Activated gamma-delta T cell (primary cell): Measurements from ENCODE around the gene OOSP2.
"Not testable (repeated sequence)": the region's sequence is repeated elsewhere in the genome, so short reads cannot be mapped to it uniquely, and the experiment has no call there.

Experiments
- DNase-seq: peaks from one replicate; lab custom pipeline; 2025; lab: John Stamatoyannopoulos, UW
- total RNA-seq, 2 donors: gene quantifications; one replicate each; lab custom pipeline; 2026; lab: John Stamatoyannopoulos, UW

Gene OOSP2
- total RNA-seq, result 0 to 0.04 reads per million in 2 donors

DNA sequence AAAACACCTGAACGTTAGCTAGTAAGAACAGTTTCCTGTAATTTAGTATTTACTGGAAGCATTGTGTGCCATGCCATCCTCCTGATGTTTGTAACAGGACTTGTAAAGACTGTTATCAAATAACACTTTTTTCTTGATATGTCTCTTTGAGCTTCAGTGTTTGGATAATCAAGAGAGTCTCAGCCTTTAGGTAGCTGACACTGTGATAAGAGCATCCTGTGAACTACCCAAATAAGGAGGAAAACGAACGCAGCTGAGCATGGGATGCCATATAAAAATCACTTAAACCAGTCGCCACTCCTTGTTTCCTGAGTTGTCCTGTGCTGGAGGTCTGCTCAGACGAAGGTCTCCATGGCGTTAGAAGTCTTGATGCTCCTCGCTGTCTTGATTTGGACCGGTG lies at the start of gene OOSP2:
Gene OOSP2, plus strand, starts transcription at position 301 of the 400 bp plus-strand sequence. Its CDS starts 51 bp downstream, at position 352.
- DNase-seq, result no peak

DNA sequence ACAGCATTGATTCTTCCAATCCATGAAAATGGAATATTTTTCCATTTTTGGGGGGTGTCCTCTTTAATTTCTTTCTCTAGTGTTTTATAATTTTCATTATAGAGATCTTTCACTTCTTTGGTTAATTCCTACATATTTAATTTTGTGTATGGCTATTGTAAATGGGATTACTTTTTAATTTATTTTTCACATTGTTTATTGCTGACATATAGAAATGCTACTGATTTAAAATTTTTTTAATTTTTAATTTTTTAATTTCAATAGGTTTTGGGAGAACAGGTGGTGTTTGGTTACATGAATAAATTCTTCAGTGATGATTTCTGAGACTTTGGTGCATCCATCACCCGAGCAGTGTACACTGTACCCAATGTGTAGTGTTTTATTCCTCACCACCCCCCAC lies 49.8 kb upstream of the OOSP2 start:
- DNase-seq, result no peak

GRCh38 chr11:59992425-59992824 lies 47.8 kb upstream of the OOSP2 start:
- DNase-seq, result no peak

- no peak for DNase-seq
Observed at GRCh38 chr11:59997800-59998199, 42.4 kb upstream of the OOSP2 start.

DNA sequence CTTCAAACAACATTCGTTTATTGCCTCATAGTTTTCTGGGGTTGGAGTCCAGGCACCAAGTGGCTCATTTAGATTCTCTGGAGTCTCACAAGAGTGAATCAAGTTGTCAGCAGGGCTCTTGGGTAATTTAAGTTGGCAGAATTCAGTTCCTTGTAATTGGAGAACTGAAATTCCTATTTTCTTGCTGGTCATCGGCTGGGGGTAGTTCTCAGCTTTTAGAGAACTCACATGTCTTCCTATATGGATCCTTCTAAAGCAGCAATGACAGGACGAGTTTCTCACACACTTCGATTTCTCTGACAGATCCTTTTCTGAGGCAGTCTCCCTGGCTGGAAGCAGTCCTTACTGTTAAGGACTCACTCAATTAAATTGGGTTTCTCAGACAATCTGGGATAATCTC lies 40.5 kb upstream of the OOSP2 start:
- DNase-seq, result no peak

DNA sequence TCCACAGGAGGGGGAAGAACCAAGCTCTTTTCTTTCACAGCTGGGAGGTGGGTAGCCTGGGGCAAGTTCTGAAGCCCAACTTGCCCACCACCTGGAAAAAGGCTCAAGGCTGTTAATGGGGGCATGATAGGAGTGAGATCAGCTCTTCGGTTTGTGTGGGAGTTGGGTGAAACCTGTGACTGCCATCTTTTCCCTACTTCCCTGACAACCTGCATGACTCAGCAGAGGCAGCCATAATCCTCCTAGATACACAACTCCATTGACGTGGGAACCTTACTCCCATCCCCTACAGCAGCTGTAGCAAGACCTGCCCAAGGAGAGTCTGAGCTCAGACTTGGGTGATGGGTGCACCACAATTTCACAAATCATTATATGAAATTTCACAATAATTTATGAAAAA lies 36.5 kb upstream of the OOSP2 start:
- no peak for DNase-seq

DNA sequence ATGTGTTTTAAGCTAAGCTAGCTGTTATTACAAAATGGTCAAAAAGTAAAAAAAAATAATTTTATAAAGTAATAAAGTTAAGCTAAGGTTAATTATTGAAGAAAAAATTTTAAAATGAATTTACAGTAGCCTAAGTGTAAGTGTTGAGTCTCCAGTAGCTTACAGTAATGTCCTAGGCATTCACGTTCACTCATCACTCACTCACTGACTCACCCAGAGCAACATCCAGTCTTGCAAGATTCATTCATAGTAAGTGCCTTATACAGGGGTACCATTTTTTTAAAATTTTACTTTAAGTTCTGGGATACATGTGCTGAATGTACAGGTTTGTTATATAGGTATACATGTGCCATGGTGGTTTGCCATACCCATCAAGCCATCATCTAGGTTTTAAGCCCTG lies 34.8 kb upstream of the OOSP2 start:
- DNase-seq, result no peak

DNA sequence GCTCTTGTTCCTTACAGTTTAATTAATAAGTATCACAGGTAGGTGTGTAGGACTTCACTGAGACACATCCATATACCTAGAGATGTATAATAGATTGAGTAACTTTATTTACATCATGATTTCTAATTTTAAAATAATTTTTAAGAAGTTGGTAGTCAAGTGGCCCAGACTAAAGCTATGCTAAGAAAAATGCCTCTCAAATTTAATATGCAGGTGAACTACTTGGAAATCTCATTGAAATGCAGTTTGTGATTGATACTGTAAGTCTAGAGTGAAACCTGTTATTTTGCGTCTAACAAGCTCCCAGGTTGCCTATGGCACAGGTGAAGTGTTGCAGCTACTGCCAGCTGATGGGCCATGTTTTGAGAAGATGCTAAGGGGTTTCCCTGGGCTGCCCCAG lies 23.3 kb upstream of the OOSP2 start, which contains the start of gene OOSP4B:
Gene OOSP4B, plus strand, starts transcription at position 301 of the 400 bp plus-strand sequence.
- no peak for DNase-seq

DNA sequence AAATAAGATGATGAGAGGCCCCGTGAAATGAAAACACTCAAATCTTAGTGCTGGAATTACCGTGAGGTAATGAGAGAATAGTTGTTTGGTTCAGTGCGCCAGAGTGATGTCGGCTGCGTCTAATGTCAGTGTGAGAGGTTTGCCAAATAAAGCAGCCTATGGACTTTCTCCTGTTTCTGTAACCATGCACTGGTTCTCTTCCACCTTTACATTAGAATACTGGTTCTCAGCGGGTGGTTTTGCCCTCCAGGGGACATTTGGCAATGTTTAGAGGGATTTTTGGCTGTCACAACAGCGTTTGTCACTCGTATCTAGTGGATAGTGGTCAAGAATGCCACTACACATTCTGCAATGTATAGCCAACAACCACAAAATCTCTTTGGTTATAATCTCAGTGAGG lies 22.2 kb upstream of the OOSP2 start:
- DNase-seq, result no peak

DNA sequence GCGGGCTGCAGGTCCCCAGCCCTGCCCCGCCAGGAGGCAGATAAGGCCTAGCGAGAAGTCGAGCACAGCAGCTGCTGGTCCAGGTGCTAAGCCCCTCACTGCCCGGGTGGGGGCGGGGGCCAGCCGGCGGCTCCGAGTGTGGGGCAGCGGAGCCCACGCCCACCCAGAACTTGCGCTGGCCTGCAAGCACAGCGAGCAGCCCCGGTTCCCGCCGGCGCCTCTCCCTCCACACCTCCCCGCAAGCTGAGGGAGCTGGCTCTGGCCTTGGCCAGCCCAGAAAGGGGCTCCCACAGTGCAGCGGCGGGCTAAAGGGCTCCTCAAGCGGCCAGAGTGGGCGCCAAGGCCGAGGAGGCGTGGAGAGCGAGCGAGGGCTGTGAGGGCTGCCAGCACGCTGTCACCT lies 19.8 kb upstream of the OOSP2 start:
- DNase-seq, result not testable (repeated sequence)

- no peak for DNase-seq
Observed at GRCh38 chr11:60029015-60029632, 11.1 kb upstream of the OOSP2 start.

- not testable (repeated sequence) for DNase-seq
Observed at GRCh38 chr11:60050422-60050821, 10.2 kb downstream of the OOSP2 start.

DNA sequence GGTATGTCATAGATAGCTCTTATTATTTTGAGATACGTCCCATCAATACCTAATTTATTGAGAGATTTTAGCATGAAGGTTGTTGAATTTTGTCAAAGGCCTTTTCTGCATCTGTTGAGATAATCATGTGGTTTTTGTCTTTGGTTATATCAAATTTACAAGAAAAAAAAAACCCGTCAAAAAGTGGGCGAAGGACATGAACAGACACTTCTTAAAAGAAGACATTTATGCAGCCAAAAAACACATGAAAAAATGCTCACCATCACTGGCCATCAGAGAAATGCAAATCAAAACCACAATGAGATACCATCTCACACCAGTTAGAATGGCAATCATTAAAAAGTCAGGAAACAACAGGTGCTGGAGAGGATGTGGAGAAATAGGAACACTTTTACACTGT lies 10.6 kb downstream of the OOSP2 start:
- DNase-seq, result not testable (repeated sequence)

DNA sequence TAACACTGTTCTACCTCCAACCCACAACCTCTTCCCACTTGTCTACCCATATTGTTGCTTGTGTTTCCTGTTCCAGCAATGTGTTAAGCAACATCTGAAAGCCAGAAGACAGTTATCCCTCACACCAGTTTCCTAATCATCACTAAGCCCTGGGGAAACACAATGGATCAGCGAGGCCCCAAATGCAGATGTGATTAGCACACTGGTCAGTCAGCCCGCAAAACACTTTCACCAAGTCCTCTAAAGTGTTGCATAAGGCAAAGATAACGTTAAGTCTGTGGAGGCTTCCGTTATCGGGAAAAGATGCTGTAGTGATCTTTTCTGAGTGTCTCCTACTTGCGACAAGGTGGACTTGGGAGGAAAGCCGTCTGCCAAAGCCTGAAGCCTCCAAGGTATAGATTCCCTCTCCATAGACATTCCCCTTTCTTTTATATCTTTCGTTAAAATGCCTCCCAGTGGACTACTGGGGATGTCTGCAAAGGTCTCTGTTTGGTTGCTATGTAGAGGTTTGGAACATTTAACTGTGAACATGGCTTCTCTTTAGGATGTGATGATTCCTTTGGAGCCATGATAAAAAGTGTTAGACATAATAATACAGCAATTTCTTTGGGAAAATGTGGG lies 16.2 kb downstream of the OOSP2 start, which contains the start of gene MS4A3:
Gene MS4A3, plus strand, starts transcription at position 317 of the 621 bp plus-strand sequence. CDS start 4,496 bp downstream, outside the sequence.
- no peak for DNase-seq

GRCh38 chr11:60059052-60059451 lies 18.8 kb downstream of the OOSP2 start:
- no peak for DNase-seq

DNA sequence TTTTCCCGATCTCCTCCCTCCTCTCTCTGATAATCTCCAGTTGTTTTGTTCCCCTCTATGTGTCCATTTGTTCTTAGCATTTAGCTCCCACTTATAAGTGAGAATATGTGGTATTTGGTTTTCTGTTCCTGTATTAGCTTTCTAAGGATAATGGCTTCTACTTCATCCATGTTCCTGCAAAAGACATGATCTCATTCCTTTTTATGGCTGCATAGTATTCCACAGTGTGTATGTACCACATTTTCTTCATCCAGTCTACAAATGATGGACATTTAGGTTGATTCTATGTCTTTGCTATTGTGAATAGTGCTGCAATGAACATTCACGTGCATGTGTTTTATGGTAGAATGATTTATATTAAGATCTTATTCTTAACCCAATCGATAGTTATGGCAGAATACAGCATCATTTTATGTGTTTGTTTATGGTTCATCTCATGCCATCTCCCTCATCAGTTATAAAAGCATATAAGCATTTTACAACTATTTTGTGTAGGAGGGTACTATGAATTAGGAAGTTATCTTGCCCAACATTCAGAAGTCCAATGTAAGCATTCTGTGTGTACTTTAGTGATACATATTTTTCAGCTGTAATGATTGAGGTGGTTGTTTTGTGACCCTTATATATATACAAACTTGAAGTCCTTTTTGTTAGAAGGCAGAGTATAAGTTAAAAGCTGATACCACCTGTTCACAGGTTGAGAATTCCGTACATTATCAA lies 19.5 kb downstream of the OOSP2 start:
- no peak for DNase-seq

- DNase-seq, result no peak
Observed at GRCh38 chr11:60064111-60064510, 23.9 kb downstream of the OOSP2 start.

- DNase-seq, result no peak
Observed at GRCh38 chr11:60065801-60066200, 25.6 kb downstream of the OOSP2 start.

- no peak for DNase-seq
Observed at GRCh38 chr11:60069450-60069849, 29.2 kb downstream of the OOSP2 start.

- not testable (repeated sequence) for DNase-seq
Observed at GRCh38 chr11:60071644-60072043, 31.4 kb downstream of the OOSP2 start.

DNA sequence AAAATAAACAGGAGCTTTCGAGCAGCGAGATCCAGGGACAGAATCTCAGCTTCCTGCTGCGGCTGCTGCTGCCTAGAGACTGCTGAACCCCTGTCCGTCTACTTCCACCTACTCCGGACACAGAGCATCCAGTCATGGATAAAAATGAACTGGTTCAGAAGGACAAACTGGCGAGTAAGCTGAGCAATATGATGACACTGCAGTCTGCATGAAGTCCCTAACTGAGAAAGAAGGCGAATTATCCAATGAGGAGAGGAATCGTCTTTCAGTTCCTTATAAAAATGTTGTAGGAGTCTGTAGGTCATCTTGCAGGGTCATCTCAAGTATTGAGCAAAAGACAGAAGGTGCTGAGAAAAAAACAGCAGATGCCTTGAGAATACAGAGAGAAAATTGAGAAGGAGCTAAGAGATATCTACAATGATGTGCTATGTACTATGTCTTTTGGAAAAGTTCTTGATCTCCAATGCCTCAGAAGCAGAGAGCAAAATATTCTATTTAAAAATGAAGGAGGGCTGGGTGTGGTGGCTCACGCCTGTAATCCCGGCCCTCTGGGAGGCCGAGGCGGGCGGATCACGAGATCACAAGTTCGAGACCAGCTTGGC lies 37.1 kb downstream of the OOSP2 start:
- no peak for DNase-seq

DNA sequence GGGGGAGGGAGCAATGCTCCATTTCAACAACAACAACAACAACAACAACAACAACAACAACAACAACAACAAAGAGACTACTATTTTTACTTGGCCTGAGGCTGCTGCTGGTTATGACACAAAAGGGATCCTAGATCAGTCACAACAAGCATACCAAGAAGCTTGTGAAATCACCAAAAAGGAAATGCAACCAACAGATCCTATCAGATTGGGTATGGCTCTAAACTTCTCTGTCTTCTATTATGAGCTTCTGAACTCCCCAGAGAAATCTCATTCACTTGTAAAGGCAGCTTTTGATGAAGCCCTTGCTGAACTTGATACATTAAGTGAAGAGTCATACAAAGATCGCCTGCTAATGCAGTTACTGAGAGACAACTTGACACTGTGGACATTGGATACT lies 37.8 kb downstream of the OOSP2 start:
- DNase-seq, result no peak
